ENCODE results near the gene NPLOC4. TPM values are rescaled to one million over a fixed set of nuclear protein-coding genes. Genes with fewer than 3 reads are reported as not detected.

Gene NPLOC4
- total and polyA plus RNA-seq, 2 of the 13 experiments (the other 11 are each of a cell fraction or from before 2014, with no cell fraction given): 57.0 to 97.0 TPM

GRCh38 chr17:81636505-81637288, at the start of gene NPLOC4, which contains the start of gene TSPAN10 (continued):
- no peak for TF ChIP-seq FOSL1 (CRISPR knock-in tag; IDR thresholded peaks at IDR 0.05; ENCODE audit: borderline replicate concordance)
- TF ChIP-seq ZNF816 (CRISPR knock-in tag; IDR thresholded peaks at IDR 0.05; ENCODE audit: borderline replicate concordance): no peak
- TF ChIP-seq EEA1 (CRISPR knock-in tag; IDR thresholded peaks at IDR 0.05; ENCODE audit: borderline replicate concordance): 0 out of 2 replicates have a peak, but pooled peaks have one; percentile 47
- peak; percentile 97 for TF ChIP-seq ERF (CRISPR knock-in tag; IDR thresholded peaks at IDR 0.05)
- no peak for TF ChIP-seq ZNF646 (CRISPR knock-in tag; IDR thresholded peaks at IDR 0.05)
- TF ChIP-seq ZNF792 (CRISPR knock-in tag; IDR thresholded peaks at IDR 0.05): peak; percentile 91; the same call in 1 of the 2 replicates
- TF ChIP-seq ZNF879 (CRISPR knock-in tag; IDR thresholded peaks at IDR 0.05): no peak
- peak; percentile 91 for TF ChIP-seq ZBTB26 (CRISPR knock-in tag; IDR thresholded peaks at IDR 0.05; ENCODE audit: borderline replicate concordance)
- no peak for TF ChIP-seq ZNF136 (CRISPR knock-in tag; IDR thresholded peaks at IDR 0.05; ENCODE audit: low read depth)
- TF ChIP-seq RBM39 (IDR thresholded peaks at IDR 0.05; ENCODE audit: low read depth, low read length, poor library complexity, severe bottlenecking): no peak
- no peak for TF ChIP-seq HINFP (CRISPR knock-in tag; IDR thresholded peaks at IDR 0.05; ENCODE audit: low read depth)
- TF ChIP-seq TERF1 (CRISPR knock-in tag; IDR thresholded peaks at IDR 0.05): no peak
- TF ChIP-seq ATM (IDR thresholded peaks at IDR 0.05; ENCODE audit: borderline replicate concordance): no peak
- no peak for TF ChIP-seq CHCHD3 (CRISPR knock-in tag; IDR thresholded peaks at IDR 0.05)
- TF ChIP-seq PBX2 (CRISPR knock-in tag; IDR thresholded peaks at IDR 0.05): no peak
- no peak for TF ChIP-seq PAF1 (CRISPR knock-in tag; IDR thresholded peaks at IDR 0.05)

Measured in HepG2 (cell line).